ENCODE results near the gene MPP3.

The MPP3 gene

GRCh38 chr17:43778337-43779144 is 54.4 kb downstream of the MPP3 start, which contains the start of gene DUSP3:
TSS of gene DUSP3 (minus strand) at chr17:43778977. CDS start at chr17:43778924, 53 bp downstream.
- Histone ChIP-seq H3K79me2 (ENCODE audit: insufficient read depth, low read length) (no peaks in the 10 kb centered on the region), H3K4me3 (ENCODE audit: low read depth in 1 of 2, low read length in 2 of 2) (no peak within 1 kb of the TSS), H3K4me2 (ENCODE audit: insufficient read depth, low read length) (no peak within 1 kb of the TSS), H3K4me1 (ENCODE audit: insufficient read depth, low read length) (no peaks in the 10 kb centered on the region), H3K9me3 (ENCODE audit: insufficient read depth, low read length, severe bottlenecking) (no peaks in the 10 kb centered on the region), H2AFZ (ENCODE audit: low read depth, low read length) (no peak within 1 kb of the TSS), H3K9ac (ENCODE audit: low read depth, low read length) (no peak within 1 kb of the TSS), H3K27ac (ENCODE audit: low read length) (no peak within 1 kb of the TSS), H3K27me3 (ENCODE audit: insufficient read depth, low read length, poor library complexity) (peaks cover 21% of the 10 kb centered on the region), H4K20me1 (ENCODE audit: insufficient read depth, low read length) (no peaks in the 10 kb centered on the region), H3K36me3 (ENCODE audit: insufficient read depth, low read length) (no peaks in the 10 kb centered on the region)
- DNase-seq (no peak), ATAC-seq (ENCODE audit: insufficient read depth, low read depth) (no peak)
- no peak for TF ChIP-seq EZH2 (IDR thresholded peaks at IDR 0.05; ENCODE audit: borderline replicate concordance, low read depth, low read length, severe bottlenecking)
- TF ChIP-seq CTCF (IDR thresholded peaks at IDR 0.05; ENCODE audit: borderline replicate concordance, extremely low read depth, low read length, poor library complexity, severe bottlenecking): no peak

- Histone ChIP-seq H3K27me3 (ENCODE audit: insufficient read depth, low read length, poor library complexity) (peaks cover 1% of the 10 kb centered on the region), H2AFZ (ENCODE audit: low read depth, low read length) (no peak overlapping the region), H3K4me1 (ENCODE audit: insufficient read depth, low read length) (no peaks in the 10 kb centered on the region), H3K36me3 (ENCODE audit: insufficient read depth, low read length) (no peaks in the 10 kb centered on the region), H4K20me1 (ENCODE audit: insufficient read depth, low read length) (no peaks in the 10 kb centered on the region), H3K4me2 (ENCODE audit: insufficient read depth, low read length) (no peak overlapping the region), H3K4me3 (ENCODE audit: low read depth in 1 of 2, low read length in 2 of 2) (no peak overlapping the region), H3K9me3 (ENCODE audit: insufficient read depth, low read length, severe bottlenecking) (no peaks in the 10 kb centered on the region), H3K79me2 (ENCODE audit: insufficient read depth, low read length) (no peaks in the 10 kb centered on the region), H3K9ac (ENCODE audit: low read depth, low read length) (no peak overlapping the region), H3K27ac (ENCODE audit: low read length) (no peak overlapping the region)
- TF ChIP-seq CTCF (IDR thresholded peaks at IDR 0.05; ENCODE audit: borderline replicate concordance, extremely low read depth, low read length, poor library complexity, severe bottlenecking) (no peak), EZH2 (IDR thresholded peaks at IDR 0.05; ENCODE audit: borderline replicate concordance, low read depth, low read length, severe bottlenecking) (no peak)
- ATAC-seq (ENCODE audit: insufficient read depth, low read depth) (no peak), DNase-seq (no peak)
Observed at GRCh38 chr17:43774304-43775250, 58.4 kb downstream of the MPP3 start.

GRCh38 chr17:43772877-43773648 is 59.9 kb downstream of the MPP3 start:
- ATAC-seq (ENCODE audit: insufficient read depth, low read depth): no peak
- Histone ChIP-seq H3K36me3 (ENCODE audit: insufficient read depth, low read length) (no peaks in the 10 kb centered on the region), H3K4me3 (ENCODE audit: low read depth in 1 of 2, low read length in 2 of 2) (no peak overlapping the region), H4K20me1 (ENCODE audit: insufficient read depth, low read length) (no peaks in the 10 kb centered on the region), H3K27ac (ENCODE audit: low read length) (no peak overlapping the region), H3K9ac (ENCODE audit: low read depth, low read length) (no peak overlapping the region), H3K4me1 (ENCODE audit: insufficient read depth, low read length) (no peaks in the 10 kb centered on the region), H2AFZ (ENCODE audit: low read depth, low read length) (no peak overlapping the region), H3K9me3 (ENCODE audit: insufficient read depth, low read length, severe bottlenecking) (no peaks in the 10 kb centered on the region), H3K27me3 (ENCODE audit: insufficient read depth, low read length, poor library complexity) (no peaks in the 10 kb centered on the region), H3K79me2 (ENCODE audit: insufficient read depth, low read length) (no peaks in the 10 kb centered on the region), H3K4me2 (ENCODE audit: insufficient read depth, low read length) (no peak overlapping the region)
- TF ChIP-seq EZH2 (IDR thresholded peaks at IDR 0.05; ENCODE audit: borderline replicate concordance, low read depth, low read length, severe bottlenecking) (no peak), CTCF (IDR thresholded peaks at IDR 0.05; ENCODE audit: borderline replicate concordance, extremely low read depth, low read length, poor library complexity, severe bottlenecking) (no peak)
- DNase-seq: no peak
